Neural cell (in vitro differentiated cells): ENCODE measurements around the gene OR51M1. TPM values are rescaled to one million over a fixed set of nuclear protein-coding genes. Genes with fewer than 3 reads are reported as not detected.

Source experiments
- H2AFZ ChIP-seq: fragments of 200-600, 300-800 bp; sonication (generic), shearing (Covaris generic); 2 replicates; pipeline ENCODE4 v1.6.0; 2014; ENCODE audit warnings: low read depth, mild to moderate bottlenecking, antibody characterized with exemption, low read length, moderate library complexity
- H3F3A ChIP-seq: fragments of 200-600 bp; shearing (Covaris generic); 2 replicates; pipeline ENCODE4 v1.6.1; 2016; ENCODE audit warnings: mild to moderate bottlenecking, moderate library complexity, mixed read lengths, antibody characterized with exemption, low read length; ENCODE audit not compliant: insufficient read depth, poor library complexity, severe bottlenecking
- H3K27ac ChIP-seq: fragments of 200-600, 300-800 bp; sonication (generic), shearing (Covaris generic); 2 replicates; pipeline ENCODE4 v1.5.1; 2014; ENCODE audit warnings: mild to moderate bottlenecking, low read length, moderate library complexity
- H3K27me3 ChIP-seq: fragments of 300-800, 200-600 bp; sonication (generic), shearing (Covaris generic); 2 replicates; pipeline ENCODE4 v1.6.0; 2014; ENCODE audit warnings: mild to moderate bottlenecking, low read depth, low read length, moderate library complexity; ENCODE audit not compliant: insufficient read depth
- H3K36me3 ChIP-seq: fragments of 300-800, 200-600 bp; sonication (generic), shearing (Covaris generic); 2 replicates; pipeline ENCODE4 v1.5.1; 2014; ENCODE audit warnings: mild to moderate bottlenecking, antibody characterized with exemption, low read length, moderate library complexity; ENCODE audit not compliant: insufficient read depth
- H3K4me2 ChIP-seq: fragments of 300-800, 200-600 bp; sonication (generic), shearing (Covaris generic); 2 replicates; pipeline ENCODE4 v1.6.0; 2014; ENCODE audit warnings: mild to moderate bottlenecking, low read length
- H3K4me3 ChIP-seq: fragments of 300-800, 200-600 bp; sonication (generic), shearing (Covaris generic); 2 replicates; pipeline ENCODE4 v1.5.1; 2014; ENCODE audit warnings: mild to moderate bottlenecking, low read length, moderate library complexity
- H3K79me2 ChIP-seq: fragments of 200-600 bp; shearing (Covaris generic); replicated peaks from 2 replicates; pipeline ENCODE4 v1.6.0; 2014; ENCODE audit warnings: mild to moderate bottlenecking, low read length, moderate library complexity; ENCODE audit not compliant: insufficient read depth
- H3K9ac ChIP-seq: fragments of 300-800, 200-600 bp; sonication (generic), shearing (Covaris generic); 2 replicates; pipeline ENCODE4 v1.6.1; 2016; ENCODE audit warnings: mild to moderate bottlenecking, low read length, mixed read lengths
- H3K9me2 ChIP-seq: fragments of 200-600 bp; shearing (Covaris generic); 2 replicates; pipeline ENCODE4 v1.6.1; 2016; ENCODE audit warnings: mild to moderate bottlenecking, low read length, mixed read lengths; ENCODE audit not compliant: insufficient read depth
- H3K9me3 ChIP-seq: fragments of 200-600, 300-800 bp; sonication (generic), shearing (Covaris generic); 2 replicates; pipeline ENCODE4 v1.6.1; 2016; ENCODE audit warnings: mild to moderate bottlenecking, mixed run types, low read length, moderate library complexity, mixed read lengths
- H4K20me1 ChIP-seq: fragments of 200-600 bp; shearing (Covaris generic); 2 replicates; pipeline ENCODE4 v1.6.1; 2016; ENCODE audit warnings: mild to moderate bottlenecking, mixed run types; ENCODE audit not compliant: insufficient read depth
- EP300 ChIP-seq: fragments of 450-650 bp; conservative IDR thresholded peaks from 2 replicates; pipeline ENCODE4 v1.6.1; 2014; ENCODE audit warnings: antibody characterized with exemption, mild to moderate bottlenecking, moderate library complexity; ENCODE audit not compliant: poor library complexity, severe bottlenecking
- EZH2 ChIP-seq: fragments of 200-600, 300-800 bp; shearing (Covaris generic), sonication (generic); IDR thresholded peaks from 2 replicates; pipeline ENCODE4 v1.6.1; 2014; ENCODE audit warnings: antibody characterized with exemption, low read length, borderline replicate concordance, mild to moderate bottlenecking; ENCODE audit not compliant: insufficient read depth, poor library complexity, severe bottlenecking
- MXI1 ChIP-seq: fragments of 450-650 bp; conservative IDR thresholded peaks from 2 replicates; pipeline ENCODE4 v1.6.1; 2014; ENCODE audit warnings: antibody characterized with exemption, mild to moderate bottlenecking; ENCODE audit not compliant: poor library complexity, severe bottlenecking
- POLR2AphosphoS5 ChIP-seq: IDR thresholded peaks from 2 replicates; pipeline ENCODE4 v1.6.1; 2012
- RAD21 ChIP-seq: fragments of 450-650 bp; conservative IDR thresholded peaks from 2 replicates; pipeline ENCODE4 v1.6.1; 2014; ENCODE audit warnings: antibody characterized with exemption, mild to moderate bottlenecking, moderate library complexity
- SMC3 ChIP-seq: fragments of 450-650 bp; conservative IDR thresholded peaks from 2 replicates; pipeline ENCODE4 v1.6.1; 2014; ENCODE audit warnings: antibody characterized with exemption, mild to moderate bottlenecking, moderate library complexity; ENCODE audit not compliant: poor library complexity
- TAF1 ChIP-seq: IDR thresholded peaks from 2 replicates; pipeline ENCODE4 v1.6.1; 2012; ENCODE audit warnings: low read depth
- polyA plus RNA-seq: library from polyadenylated mRNA; depleted of rRNA; stranded (reverse); fragments of >200 nt; gene quantifications from 2 replicates; pipeline ENCODE4 v1.2.3, GENCODE V29; 2014
- TF ChIP-seq, protein P1 (sequence below): IDR thresholded peaks from 2 replicates; pipeline ENCODE4 v1.6.1; 2012; ENCODE audit warnings: borderline replicate concordance
- TF ChIP-seq, protein P2 (sequence below): fragments of 450-650 bp; IDR thresholded peaks from 2 replicates; pipeline ENCODE4 v1.5.1; 2014; ENCODE audit warnings: antibody characterized with exemption, mild to moderate bottlenecking, moderate library complexity; ENCODE audit not compliant: poor library complexity, severe bottlenecking

OR51M1 gene
- polyA plus RNA-seq, 1 donor from 2014 or later = not detected

DNA sequence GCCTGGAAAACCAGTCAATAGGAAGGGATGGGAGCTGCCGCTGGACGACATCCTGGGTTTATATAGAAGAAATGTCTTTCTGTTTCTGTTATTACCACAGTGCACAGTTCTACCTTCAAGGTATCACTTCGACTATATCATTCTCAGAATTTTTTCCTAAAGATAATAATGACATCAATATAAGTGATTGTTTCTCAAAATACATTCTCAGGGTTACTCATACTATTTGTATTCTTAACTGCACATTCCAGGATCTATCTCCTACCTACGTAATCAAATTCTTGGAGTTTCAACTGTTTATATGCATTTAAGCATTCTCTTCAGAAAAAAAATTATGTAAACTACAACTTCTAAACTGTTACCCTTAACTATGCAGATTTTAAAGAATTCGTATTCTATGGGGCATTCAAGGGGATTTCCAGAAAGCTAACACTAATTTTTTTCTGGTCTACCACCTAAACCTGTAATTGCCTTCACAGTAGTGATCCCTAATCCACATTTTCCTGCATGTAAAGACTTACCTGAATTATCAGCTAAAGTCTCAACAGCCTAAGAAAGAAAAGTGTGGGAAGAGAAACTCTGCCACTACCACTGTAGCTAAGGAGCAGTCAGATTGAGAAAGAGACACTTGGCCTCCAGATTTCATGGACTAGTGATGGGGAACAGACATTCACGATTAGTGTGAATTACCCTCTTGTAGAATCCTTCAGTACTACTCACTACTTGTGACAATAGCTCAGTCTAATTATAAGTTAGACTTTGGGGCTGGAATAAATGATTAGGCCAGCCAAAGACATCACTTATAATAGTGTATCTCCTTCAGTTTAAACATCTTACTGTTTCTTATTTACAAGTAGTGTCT is 39.9 kb upstream of the OR51M1 start, which contains the start of gene OR51B5:
TSS of gene OR51B5 (minus strand) at position 51 of the 862 bp plus-strand sequence. CDS start at position 51, 0 bp downstream.
- no peak within 1 kb of the TSS for H2AFZ ChIP-seq
- no peaks in the 10 kb centered on the region for H3F3A ChIP-seq
- no peak within 1 kb of the TSS for H3K9ac ChIP-seq
- H3K27me3 ChIP-seq = no peaks in the 10 kb centered on the region
- no peaks in the 10 kb centered on the region for H3K36me3 ChIP-seq
- no peaks in the 10 kb centered on the region for H4K20me1 ChIP-seq
- no peak within 1 kb of the TSS for H3K4me2 ChIP-seq
- no peak within 1 kb of the TSS for H3K4me3 ChIP-seq
- H3K9me3 ChIP-seq = no peaks in the 10 kb centered on the region
- H3K9me2 ChIP-seq = no peaks in the 10 kb centered on the region
- TF ChIP-seq EZH2 (no peak), EP300 (no peak), POLR2AphosphoS5 (no peak), MXI1 (no peak), SMC3 (no peak), RAD21 (no peak), TAF1 (no peak)
- TF ChIP-seq, protein P1, sequence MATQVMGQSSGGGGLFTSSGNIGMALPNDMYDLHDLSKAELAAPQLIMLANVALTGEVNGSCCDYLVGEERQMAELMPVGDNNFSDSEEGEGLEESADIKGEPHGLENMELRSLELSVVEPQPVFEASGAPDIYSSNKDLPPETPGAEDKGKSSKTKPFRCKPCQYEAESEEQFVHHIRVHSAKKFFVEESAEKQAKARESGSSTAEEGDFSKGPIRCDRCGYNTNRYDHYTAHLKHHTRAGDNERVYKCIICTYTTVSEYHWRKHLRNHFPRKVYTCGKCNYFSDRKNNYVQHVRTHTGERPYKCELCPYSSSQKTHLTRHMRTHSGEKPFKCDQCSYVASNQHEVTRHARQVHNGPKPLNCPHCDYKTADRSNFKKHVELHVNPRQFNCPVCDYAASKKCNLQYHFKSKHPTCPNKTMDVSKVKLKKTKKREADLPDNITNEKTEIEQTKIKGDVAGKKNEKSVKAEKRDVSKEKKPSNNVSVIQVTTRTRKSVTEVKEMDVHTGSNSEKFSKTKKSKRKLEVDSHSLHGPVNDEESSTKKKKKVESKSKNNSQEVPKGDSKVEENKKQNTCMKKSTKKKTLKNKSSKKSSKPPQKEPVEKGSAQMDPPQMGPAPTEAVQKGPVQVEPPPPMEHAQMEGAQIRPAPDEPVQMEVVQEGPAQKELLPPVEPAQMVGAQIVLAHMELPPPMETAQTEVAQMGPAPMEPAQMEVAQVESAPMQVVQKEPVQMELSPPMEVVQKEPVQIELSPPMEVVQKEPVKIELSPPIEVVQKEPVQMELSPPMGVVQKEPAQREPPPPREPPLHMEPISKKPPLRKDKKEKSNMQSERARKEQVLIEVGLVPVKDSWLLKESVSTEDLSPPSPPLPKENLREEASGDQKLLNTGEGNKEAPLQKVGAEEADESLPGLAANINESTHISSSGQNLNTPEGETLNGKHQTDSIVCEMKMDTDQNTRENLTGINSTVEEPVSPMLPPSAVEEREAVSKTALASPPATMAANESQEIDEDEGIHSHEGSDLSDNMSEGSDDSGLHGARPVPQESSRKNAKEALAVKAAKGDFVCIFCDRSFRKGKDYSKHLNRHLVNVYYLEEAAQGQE = no peak
- TF ChIP-seq, protein P2, sequence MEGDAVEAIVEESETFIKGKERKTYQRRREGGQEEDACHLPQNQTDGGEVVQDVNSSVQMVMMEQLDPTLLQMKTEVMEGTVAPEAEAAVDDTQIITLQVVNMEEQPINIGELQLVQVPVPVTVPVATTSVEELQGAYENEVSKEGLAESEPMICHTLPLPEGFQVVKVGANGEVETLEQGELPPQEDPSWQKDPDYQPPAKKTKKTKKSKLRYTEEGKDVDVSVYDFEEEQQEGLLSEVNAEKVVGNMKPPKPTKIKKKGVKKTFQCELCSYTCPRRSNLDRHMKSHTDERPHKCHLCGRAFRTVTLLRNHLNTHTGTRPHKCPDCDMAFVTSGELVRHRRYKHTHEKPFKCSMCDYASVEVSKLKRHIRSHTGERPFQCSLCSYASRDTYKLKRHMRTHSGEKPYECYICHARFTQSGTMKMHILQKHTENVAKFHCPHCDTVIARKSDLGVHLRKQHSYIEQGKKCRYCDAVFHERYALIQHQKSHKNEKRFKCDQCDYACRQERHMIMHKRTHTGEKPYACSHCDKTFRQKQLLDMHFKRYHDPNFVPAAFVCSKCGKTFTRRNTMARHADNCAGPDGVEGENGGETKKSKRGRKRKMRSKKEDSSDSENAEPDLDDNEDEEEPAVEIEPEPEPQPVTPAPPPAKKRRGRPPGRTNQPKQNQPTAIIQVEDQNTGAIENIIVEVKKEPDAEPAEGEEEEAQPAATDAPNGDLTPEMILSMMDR = no peak
- H3K27ac ChIP-seq = no peak within 1 kb of the TSS
- H3K79me2 ChIP-seq = no peaks in the 10 kb centered on the region

DNA sequence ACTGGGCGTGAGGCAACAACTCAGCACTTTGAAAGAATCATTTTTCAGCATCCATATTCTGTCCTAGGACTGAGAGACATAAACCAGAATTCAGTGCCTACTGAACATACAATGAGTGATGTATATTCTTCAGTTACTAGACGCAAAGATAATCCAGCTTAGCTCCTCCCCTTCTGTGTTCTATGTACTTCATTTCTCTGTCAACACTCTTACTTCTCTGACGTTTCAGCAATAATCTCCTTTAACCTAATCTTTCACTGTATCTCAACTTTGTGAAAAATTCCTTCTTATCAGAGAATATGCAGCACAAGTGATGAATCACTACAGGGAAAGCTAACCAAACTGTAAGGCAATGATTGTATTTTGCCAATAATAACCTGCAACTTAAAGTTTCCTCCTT is 37.8 kb upstream of the OR51M1 start:
- no peaks in the 10 kb centered on the region for H4K20me1 ChIP-seq
- H3K9me2 ChIP-seq = no peaks in the 10 kb centered on the region
- H3K27ac ChIP-seq = no peak overlapping the region
- no peaks in the 10 kb centered on the region for H3K36me3 ChIP-seq
- H3K4me2 ChIP-seq = no peak overlapping the region
- TF ChIP-seq MXI1 = no peak
- TF ChIP-seq EZH2 = no peak
- no peaks in the 10 kb centered on the region for H3K27me3 ChIP-seq
- no peak overlapping the region for H3K4me3 ChIP-seq
- H3K79me2 ChIP-seq = no peaks in the 10 kb centered on the region
- no peak overlapping the region for H2AFZ ChIP-seq
- H3F3A ChIP-seq = no peaks in the 10 kb centered on the region
- no peaks in the 10 kb centered on the region for H3K9me3 ChIP-seq
- H3K9ac ChIP-seq = no peak overlapping the region
